ENCODE results near the gene RNASE4. TPM values are rescaled to one million over a fixed set of nuclear protein-coding genes. Genes with fewer than 3 reads are reported as not detected.
"Not testable (repeated sequence)": the region's sequence is repeated elsewhere in the genome, so short reads cannot be mapped to it uniquely, and the experiment has no call there.

RNASE4 gene
- total RNA-seq, 1 donor from 2014 or later, result 1.3 TPM

DNA sequence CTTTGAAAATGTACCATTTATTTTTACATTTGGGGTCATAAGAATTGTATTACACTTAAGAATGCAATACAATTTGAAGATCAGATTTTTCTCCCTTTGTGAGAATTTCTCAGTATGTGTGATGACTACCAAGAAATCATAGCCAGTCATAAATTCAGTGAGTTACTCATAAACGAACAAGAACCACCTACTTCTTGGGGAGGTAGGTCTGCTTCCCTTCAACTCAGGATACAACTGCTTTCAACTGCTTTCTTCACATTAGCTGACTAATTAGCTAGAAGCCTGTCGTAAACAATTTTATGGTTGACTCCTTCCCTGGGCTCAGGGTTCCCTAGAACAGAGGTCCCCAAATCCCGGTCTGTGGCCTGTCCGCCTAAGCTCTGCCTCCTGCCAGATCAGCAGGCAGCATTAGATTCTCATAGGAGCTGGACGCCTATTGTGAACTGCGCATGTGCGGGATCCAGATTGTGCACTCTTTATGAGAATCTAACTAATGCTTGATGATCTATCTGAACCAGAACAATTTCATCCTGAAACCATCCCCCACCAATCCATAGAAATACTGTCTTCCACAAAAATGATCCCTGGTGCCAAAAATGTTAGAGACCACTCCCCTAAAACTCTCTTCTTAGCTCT, 7.9 kb downstream of the RNASE4 start:
- intact Hi-C loops (cut with micrococcal nuclease), result no loop called here

DNA sequence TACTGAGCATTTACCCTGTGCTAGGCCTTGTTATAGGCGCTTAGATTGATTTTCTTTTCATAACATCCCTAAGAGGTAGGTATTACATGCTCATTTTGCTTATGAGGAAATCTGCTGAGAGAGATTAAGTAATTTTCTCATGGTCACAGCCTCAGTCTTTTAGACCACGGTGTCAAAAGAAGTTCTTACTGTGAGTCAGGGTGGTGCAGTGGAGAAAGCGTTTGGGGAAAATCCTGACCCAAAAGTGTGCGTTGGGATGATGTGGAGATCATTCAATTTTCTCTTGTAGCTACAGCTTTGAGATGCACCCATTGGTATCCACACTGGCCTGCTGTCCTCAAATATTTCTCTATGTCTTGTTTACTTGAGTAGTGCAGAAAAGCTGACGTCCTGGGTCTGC, 12.4 kb downstream of the RNASE4 start:
- intact Hi-C loops (cut with micrococcal nuclease), result loop anchor here (1.0 kb wide), 3 partner anchors 159 to 275 kb away; no protein-coding TSS in a partner anchor

GRCh38 chr14:20697273-20698017, 13.1 kb downstream of the RNASE4 start:
- intact Hi-C loops (cut with micrococcal nuclease), result loop anchor here (1.0 kb wide), 3 partner anchors 158 to 274 kb away; no protein-coding TSS in a partner anchor

GRCh38 chr14:20698018-20698329, 13.6 kb downstream of the RNASE4 start:
- intact Hi-C loops (cut with micrococcal nuclease), result no loop called here

GRCh38 chr14:20698934-20699333, 14.6 kb downstream of the RNASE4 start:
- intact Hi-C loops (cut with micrococcal nuclease), result no loop called here

DNA sequence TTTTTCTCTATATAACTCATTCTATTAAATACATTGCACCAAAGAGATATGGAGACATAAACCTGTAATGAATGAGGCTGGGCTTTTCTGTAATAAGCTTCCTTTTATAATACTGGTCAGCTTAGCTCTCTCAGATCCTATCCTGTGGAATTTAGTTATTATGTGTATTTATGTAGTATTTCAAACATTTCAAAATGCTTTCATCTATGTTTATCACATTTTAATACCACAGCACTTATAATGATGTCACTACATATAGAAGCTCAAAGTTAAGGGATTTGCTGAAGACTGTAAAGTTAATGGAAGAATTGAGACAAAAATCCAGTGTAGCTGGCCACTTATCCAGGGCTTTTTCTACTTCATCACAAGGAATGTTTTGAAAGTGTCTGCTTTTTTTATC, 15.6 kb downstream of the RNASE4 start:
- intact Hi-C loops (cut with micrococcal nuclease), result no loop called here

GRCh38 chr14:20700965-20701364, 16.6 kb downstream of the RNASE4 start:
- intact Hi-C loops (cut with micrococcal nuclease), result not testable (repeated sequence)

DNA sequence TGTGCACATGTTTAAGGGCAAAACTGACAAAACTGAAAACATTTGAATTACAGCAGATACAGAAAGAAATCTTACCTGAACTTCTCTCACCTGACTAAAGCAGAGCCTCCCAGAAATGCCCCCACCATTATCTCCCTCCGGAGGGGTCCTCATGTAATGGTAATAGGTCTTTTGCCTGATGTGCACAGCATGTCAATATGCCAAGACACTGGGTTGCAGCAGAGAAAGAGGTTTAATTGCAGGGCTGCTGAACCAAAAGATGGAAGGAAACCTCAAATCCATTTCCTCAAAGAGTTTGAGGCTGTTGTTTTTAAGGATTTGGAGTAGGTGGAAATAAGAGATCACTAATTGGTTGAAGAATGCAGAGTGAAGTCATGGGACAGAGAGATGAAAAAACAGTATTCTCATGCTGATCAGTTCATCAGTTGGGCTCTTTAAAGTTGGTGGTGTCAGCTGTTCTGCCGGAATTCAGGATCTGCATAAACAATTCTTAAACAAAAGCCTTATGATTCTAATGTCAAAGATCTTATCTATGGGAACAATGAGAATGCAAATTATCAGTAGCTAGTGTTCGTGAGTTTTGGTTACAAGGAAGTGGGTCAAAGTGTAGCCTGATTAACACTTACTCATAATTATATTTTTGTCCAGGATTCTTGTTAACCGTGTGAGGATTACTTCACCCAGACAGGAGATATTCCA, 22.4 kb downstream of the RNASE4 start:
- intact Hi-C loops (cut with micrococcal nuclease), result no loop called here

DNA sequence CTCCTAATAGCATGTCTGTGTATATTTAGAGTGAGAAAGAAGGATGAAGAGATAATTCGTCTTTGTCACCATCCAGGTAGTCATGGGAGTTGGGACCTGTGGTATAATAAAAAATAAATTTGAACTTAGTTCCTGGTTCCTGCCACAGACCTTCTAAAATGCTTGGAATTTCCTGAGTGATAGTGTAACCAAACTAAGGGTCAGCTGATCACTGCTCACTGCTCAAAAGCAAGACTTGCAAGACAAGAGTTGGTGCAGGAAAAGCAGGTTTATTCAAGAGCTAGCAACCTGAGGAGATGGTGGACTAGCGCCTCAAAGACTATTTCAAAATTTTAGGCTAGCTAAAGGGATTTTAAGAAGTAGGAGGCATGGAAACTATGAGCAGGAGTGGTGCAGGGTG, 23.3 kb downstream of the RNASE4 start:
- intact Hi-C loops (cut with micrococcal nuclease), result no loop called here

- intact Hi-C loops (cut with micrococcal nuclease), result no loop called here
These were observed 26.9 kb downstream of the RNASE4 start for GRCh38 chr14:20711261-20711660.

DNA sequence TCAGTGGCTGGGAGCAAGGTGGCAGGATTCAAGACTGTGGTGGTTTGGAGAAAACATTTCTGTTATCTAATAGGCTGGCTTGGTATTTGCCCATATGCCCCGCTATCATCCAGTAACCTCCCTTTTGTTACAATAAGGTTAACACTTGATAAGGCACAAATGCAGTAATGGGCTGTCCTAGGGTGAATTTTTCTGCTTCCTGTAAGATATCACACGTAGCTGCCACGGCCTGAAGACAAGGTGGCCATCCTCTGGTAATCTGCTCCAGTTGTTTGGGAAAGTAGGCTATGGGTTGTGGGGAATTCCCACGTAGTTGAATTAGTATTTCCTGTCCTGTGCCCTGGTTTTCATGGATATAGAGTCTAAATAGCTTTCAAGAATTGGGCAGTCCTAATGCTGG, 27.3 kb downstream of the RNASE4 start:
- intact Hi-C loops (cut with micrococcal nuclease), result no loop called here

GRCh38 chr14:20712904-20713303, 28.5 kb downstream of the RNASE4 start:
- intact Hi-C loops (cut with micrococcal nuclease), result no loop called here

GRCh38 chr14:20714593-20715250, 30.4 kb downstream of the RNASE4 start:
- intact Hi-C loops (cut with micrococcal nuclease), result no loop called here

- intact Hi-C loops (cut with micrococcal nuclease), result no loop called here
These were observed 35.4 kb downstream of the RNASE4 start for GRCh38 chr14:20719777-20720176.

DNA sequence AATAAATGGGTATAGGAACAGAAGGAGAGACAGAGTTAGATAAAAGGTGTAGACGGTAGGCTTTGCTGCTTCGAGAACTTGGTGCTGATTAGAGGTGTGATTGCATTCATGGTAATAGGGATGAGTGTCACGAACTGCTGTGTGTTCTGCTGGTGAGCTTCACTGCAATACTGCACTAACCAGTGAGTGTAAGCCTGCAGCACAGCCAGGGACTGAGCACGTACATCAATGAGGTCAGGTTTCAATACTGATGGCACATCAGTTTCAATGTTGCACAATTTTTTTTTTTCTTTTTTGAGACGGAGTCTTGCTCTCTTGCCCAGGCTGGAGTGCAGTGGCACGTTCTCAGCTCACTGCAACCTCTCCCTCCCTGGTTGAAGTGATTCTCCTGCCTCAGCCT, 36.4 kb downstream of the RNASE4 start:
- intact Hi-C loops (cut with micrococcal nuclease), result no loop called here

DNA sequence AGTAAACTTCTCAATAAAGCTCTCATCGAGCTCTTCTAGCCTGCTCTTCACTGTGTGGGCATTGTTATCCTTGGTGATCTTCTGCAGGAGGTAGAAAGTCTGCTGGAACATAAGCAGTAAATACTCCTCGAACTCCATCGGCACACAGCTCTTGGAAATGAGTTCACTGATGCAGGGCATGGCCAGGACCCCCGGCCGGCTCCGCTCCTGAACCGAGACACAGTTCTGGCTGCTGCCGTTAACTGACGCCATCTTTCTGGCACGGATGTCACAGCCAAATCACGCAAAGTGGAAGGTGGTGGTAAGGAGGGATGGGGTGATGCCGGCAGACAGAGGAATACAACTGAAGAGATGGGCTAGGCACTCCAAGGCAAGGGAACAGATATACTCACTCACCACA, 37.7 kb downstream of the RNASE4 start:
- intact Hi-C loops (cut with micrococcal nuclease), result no loop called here

GRCh38 chr14:20723488-20723887, 39.1 kb downstream of the RNASE4 start:
- intact Hi-C loops (cut with micrococcal nuclease), result no loop called here

DNA sequence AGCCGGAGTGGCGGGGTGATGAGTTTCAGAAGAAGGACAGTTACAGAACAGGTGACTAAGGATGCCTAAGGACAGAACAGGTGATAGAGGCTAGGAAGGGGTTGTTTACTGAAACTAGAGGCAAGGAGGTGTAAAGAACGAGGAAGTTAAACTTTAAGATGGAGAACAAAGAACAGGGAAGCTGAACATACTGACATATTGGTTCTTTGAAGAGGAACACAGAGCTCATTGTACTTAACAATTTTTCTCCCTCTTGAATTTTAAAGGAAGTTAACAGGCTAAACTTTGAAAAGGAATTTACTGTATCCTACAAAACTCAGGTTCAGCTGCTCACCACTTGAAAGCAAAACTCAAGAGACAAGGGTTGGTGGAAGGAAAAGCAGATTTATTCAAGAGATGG, 41.8 kb downstream of the RNASE4 start:
- intact Hi-C loops (cut with micrococcal nuclease), result not testable (repeated sequence)

DNA sequence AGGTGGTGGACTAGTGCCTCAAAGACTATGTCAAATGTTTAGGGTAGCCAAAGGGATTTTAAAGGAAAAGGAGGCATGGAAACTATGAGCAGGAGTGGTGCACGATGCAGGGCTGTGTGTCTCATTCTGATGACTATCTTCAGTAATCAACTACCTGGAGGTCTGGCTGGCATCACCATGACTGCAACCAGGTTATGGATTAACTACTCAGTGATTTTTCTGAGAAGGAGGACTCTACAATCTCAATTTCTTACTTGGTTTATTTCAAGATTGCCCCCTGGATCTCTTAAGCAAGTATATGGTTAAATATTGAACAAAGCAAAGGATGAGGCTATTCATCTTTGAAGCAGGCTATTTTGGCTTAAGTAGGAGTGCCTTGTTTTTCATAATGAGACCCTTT, 42.2 kb downstream of the RNASE4 start:
- intact Hi-C loops (cut with micrococcal nuclease), result no loop called here

DNA sequence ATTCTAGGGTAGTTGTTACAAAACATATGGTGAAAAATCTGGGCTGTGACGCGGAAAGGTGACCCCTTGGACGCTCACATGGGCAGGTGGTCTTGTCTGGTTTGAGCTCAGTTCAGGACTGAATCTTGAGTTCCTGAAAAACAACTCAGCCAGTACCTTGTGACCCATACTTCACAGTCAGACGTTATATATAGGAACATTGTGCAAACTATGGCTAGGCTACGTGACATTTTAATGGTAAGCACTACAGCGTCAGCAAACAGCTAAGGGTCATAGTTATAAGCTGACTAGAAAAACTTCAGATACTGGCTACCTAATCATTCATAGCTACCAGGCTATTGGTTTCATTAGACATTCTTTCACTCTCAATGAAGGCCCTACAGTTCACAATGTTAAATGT, 46.5 kb downstream of the RNASE4 start:
- intact Hi-C loops (cut with micrococcal nuclease), result no loop called here

- intact Hi-C loops (cut with micrococcal nuclease), result no loop called here
These were observed 48.1 kb downstream of the RNASE4 start for GRCh38 chr14:20732477-20732876.

Measured in T-helper 1 cell treated with Interleukin-12 subunit alpha and Interleukin-12 subunit beta and Interleukin-4 antibody, amounts not matched to agents 30 ng/mL and 1 ng/mL, for 36 hours (primary cell).